ENCODE measurements around the gene SETDB1.

SETDB1 gene

DNA sequence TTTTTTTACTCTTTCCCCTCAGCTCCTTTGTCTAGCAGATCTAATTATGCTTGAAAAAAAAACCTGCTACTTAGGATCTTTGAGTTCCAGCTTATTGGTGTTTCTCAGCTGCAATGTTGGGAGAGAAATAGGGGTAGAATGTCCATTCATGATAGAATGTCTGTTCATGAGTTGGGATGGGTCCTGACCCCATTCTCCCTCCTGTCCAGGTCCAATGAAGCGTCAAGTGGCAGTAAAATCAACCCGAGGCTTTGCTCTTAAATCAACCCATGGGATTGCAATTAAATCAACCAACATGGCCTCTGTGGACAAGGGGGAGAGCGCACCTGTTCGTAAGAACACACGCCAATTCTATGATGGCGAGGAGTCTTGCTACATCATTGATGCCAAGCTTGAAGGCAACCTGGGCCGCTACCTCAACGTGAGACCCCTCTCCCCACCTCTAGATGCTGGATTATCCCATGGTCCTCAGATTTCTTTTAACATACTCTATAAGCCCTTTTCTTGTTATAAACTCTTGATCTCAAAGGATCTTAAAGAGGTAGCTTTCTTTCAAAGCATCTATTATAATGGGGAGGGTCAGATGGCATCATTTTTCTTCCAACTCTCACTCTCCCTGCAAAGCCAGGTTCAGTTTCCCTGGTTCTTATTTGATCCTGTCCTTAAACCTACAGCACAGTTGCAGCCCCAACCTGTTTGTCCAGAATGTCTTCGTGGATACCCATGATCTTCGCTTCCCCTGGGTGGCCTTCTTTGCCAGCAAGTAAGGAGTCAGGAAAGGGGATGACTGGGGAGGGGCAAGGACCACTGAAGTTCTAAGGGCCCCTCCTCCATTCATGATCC, 37.4 kb downstream of the SETDB1 start:
- no peak for DNase-seq (ENCODE audit: insufficient read length, low spot score)

DNA sequence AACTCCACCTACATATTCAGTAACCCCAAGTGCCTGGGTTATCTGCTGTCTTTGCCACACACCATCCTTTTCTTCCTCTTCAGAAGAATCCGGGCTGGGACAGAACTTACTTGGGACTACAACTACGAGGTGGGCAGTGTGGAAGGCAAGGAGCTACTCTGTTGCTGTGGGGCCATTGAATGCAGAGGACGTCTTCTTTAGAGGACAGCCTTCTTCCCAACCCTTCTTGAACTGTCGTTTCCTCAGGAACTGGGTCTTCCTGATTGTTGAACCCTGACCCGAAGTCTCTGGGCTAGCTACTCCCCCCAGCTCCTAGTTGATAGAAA, 38.0 kb downstream of the SETDB1 start:
- DNase-seq (ENCODE audit: insufficient read length, low spot score) (no peak), FAIRE-seq (no peak)
- TF ChIP-seq POLR2A (IDR thresholded peaks at IDR 0.05; ENCODE audit: low read depth, low read length), result no peak

More for the DNA sequence above, 37.4 kb downstream of the SETDB1 start:
- FAIRE-seq, result no peak
- TF ChIP-seq POLR2A (IDR thresholded peaks at IDR 0.05; ENCODE audit: low read depth, low read length), result no peak

DNA sequence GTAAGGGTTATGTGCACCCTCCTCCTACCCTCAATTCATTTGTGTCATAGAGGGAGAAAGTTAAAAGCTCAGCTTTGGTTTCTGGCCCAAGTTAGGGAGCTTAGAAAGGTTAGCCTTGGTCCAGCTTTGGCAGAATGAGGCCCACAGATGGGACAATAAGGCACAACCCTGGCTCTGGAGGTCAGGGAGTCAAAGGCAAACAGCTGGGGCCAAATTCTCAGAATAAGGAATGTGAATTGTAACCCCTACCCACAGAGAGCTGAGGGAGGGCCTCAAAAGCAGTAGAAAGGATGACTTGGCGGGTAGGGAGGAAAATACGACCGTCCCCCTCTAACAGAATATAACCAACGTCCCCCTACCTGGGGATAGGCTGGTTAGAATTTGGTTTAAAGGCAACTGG, 39.4 kb downstream of the SETDB1 start:
- FAIRE-seq (no peak), DNase-seq (ENCODE audit: insufficient read length, low spot score) (no peak)
- no peak for TF ChIP-seq POLR2A (IDR thresholded peaks at IDR 0.05; ENCODE audit: low read depth, low read length)

DNA sequence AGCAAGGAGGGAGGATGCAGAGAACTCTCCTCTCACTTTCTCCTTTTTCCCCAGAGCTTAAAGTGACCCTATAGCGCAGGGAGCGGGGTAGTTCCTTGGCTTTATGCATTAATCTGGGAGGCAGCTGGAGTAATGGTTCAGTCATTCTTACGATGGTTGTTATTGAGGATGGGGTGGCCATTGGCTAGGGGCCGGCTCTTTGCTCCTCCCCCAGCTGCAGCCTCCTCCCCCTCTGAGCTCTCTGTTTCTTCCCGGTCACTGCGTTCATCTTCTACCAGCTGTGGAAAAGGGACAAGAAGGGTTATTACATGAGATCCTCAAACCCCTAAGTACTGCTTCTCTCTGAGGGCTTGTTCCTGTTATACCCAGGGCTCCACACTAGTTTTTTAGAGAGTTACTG, 39.8 kb downstream of the SETDB1 start:
- FAIRE-seq, result no peak
- no peak for TF ChIP-seq POLR2A (IDR thresholded peaks at IDR 0.05; ENCODE audit: low read depth, low read length)

DNA sequence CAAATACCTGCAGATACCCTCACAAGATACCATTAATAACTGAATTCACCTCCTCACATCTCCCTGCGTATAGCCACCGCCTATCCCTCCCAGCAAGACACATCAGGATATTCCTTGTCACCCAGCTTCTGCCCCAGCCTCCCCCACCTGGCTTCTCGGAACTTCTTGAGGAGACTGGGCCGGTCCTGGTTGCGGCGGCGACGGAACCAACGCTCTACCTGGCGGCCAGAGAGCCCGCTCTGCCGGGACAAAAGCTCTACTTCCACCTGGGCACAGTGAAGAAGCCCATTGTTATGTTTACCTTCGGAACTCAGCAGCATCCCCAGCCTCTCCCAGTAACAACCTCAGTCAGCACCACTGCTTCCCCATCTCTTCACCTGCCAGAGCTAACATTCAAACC, 41.8 kb downstream of the SETDB1 start:
- FAIRE-seq, result no peak
- TF ChIP-seq POLR2A (IDR thresholded peaks at IDR 0.05; ENCODE audit: low read depth, low read length), result no peak
- DNase-seq (ENCODE audit: insufficient read length, low spot score), result no peak

More for the DNA sequence above, 39.8 kb downstream of the SETDB1 start:
- no peak for DNase-seq (ENCODE audit: insufficient read length, low spot score)

DNA sequence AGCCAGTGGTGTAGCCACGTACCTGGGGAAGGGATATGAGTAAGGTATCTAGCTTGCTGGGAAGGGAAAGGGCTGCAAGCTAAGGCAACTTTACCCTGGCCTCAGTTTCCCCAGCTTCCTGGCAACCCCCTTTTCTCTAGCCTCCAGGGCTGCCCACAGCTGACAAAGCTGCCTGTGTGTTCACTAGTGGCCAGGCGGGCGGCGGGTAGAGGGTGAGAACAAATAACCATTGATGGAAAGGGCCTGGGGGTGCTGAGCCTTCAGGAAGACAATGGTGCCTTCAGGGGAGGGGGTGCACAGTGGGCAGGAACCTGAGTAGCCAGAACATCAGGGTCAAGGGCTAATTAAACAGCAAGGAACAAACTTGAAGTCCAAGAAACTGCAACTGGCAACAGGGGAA, 42.3 kb downstream of the SETDB1 start:
- DNase-seq (ENCODE audit: insufficient read length, low spot score), result no peak
- TF ChIP-seq POLR2A (IDR thresholded peaks at IDR 0.05; ENCODE audit: low read depth, low read length), result no peak
- no peak for FAIRE-seq

DNA sequence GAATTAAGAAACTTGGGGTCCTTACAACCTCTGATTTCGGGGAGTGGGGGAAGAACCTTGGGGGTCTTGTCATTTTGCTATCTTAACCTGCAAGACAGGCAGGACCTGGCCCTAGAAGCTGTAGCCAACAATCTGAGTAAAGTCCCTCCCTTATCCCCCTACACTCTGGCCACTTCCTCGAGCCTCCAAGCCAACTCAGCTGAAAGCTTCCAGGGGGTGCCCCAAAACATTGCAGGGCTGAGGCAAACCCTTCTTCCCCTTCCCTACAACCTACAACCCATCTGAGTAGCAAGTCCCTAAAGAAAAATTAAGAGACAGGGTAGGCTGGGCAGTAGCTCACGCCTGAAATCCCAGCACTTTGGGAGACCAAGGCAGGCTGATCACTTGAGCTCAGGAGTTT, 43.5 kb downstream of the SETDB1 start:
- FAIRE-seq (no peak), DNase-seq (ENCODE audit: insufficient read length, low spot score) (no peak)
- no peak for TF ChIP-seq POLR2A (IDR thresholded peaks at IDR 0.05; ENCODE audit: low read depth, low read length)

DNA sequence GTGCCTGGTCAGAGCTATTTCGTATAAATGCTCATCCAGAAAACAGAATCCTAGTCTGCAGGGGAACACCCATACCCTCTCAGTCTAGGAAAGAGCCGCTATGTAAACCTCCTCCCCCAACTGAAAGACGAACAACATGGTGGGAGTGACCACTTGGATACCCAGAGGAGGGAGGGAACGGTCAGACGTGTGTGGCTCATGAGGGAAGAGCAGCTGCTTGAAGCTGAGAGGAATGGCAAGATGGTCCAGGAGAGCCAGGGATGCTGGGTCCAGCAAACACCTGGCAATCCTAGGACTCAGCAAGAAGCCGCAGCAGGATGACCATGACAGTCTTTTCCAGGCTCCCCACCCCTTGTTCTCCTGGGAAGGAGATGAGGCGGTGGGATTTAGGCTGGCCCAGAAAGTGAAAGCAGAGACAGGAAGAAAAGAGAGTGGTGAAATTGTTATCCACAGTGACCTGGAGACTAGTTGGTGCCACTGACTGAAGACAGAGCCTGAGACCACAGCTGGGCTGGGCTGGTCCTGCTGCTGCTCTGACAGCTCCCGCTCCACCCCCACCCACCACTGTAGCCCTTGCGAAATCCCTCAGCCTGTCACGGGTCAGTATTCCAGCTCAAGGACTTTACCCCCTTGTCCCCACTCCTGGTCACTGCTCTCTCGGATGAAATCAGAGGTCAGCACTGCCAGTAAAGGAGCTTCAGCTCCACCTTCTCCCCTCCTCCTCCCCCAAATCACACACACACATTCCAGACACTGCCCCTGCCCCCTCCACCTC, 44.8 kb downstream of the SETDB1 start:
- TF ChIP-seq POLR2A (IDR thresholded peaks at IDR 0.05; ENCODE audit: low read depth, low read length), result no peak
- no peak for DNase-seq (ENCODE audit: insufficient read length, low spot score)
- no peak for FAIRE-seq

DNA sequence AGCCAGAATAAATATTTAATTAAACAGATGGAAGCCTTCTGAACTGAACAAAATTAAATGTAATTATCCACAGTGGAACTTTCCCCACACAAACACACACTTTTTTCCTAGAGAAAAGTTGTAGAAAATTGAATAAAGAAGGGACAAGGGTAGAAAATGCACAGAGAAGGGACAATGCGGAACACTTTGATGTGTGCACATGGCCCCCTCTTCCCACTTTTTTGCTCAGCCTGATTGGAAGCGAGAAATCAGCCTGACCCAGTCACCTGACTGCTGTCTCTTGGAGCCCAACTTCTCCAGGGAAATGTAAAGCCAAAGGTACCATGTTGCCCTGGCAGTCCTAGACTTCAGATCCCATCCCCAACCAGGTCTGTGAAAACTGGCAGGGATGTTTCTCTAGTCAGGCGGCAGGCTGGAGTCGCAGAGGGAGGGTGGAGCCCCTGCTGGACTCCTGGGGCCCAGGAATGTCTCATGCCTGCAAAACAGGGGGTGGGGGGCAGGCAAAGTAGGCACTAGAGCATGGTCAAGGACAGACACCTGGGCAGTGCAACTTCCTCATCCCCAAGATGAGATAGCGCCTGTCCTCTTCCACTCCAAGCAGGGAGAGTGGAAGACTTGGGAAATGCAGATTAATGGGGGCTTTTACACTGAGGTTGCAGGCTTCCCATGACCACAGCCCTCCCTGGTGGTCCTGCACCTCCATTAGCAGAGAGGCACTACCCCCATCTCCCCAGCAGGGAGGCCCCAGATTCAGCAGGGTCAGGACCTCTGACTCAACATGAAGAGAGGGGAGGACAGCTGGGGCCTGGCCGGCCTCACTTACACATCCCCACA, 45.6 kb downstream of the SETDB1 start:
- peak; percentile 78 for DNase-seq (ENCODE audit: insufficient read length, low spot score)
- FAIRE-seq, result no peak
- TF ChIP-seq POLR2A (IDR thresholded peaks at IDR 0.05; ENCODE audit: low read depth, low read length), result 0 out of 2 replicates have a peak, but pooled peaks have one; percentile 8

DNA sequence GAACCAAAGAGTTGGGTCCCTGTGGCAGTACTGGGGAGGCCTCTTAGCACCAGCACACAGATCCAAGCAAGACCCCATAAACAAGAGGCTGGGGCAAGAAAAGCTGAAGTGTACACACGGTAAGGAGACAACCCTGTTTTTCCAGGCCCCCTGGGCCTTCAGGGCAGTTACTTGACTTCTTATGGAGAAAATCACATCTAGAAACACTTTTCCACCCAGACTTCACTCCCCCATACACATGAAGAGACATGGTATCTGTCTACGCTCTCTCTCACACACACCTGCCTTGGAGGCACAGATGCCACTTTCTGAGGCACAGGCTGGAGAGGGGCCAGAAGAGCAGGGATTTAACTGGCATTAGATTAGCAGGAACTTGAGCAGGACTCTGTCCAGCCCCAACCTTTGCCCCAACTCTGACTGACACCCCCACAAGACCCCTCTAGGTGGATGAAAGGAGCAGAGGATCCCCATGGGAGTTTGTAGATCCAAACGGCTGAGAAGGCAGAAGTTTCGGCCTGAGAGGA, 46.3 kb downstream of the SETDB1 start:
- DNase-seq (ENCODE audit: insufficient read length, low spot score) (no peak), FAIRE-seq (no peak)
- no peak for TF ChIP-seq POLR2A (IDR thresholded peaks at IDR 0.05; ENCODE audit: low read depth, low read length)

DNA sequence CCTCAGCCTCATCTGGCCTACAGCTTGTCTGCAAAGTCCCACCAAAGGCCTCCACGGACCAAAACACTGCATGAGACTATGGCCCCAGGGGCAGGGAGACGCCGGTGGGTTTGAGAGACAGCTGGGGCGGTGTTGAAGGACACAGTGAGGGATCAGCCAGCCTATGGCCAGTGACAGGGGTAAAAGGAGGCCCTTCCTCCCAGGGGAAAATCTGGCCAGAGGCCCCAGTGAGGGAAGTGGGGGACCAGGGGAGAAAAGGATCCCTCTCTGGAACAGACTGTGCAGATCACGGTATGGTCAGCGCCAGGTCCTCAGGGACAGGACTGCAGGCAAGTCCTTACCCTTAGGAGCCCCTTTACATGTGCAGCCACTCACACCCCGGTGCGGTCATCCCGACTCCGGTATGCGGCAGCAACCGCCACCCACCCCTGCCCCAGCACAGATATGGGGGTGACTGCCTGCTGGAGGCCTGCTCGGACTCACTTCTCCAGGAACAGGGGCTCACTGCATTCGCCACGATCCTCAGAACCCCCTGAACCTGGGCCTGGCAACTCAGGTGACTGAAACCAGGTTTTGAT, 47.2 kb downstream of the SETDB1 start:
- FAIRE-seq, result no peak
- no peak for TF ChIP-seq POLR2A (IDR thresholded peaks at IDR 0.05; ENCODE audit: low read depth, low read length)
- DNase-seq (ENCODE audit: insufficient read length, low spot score), result no peak

DNA sequence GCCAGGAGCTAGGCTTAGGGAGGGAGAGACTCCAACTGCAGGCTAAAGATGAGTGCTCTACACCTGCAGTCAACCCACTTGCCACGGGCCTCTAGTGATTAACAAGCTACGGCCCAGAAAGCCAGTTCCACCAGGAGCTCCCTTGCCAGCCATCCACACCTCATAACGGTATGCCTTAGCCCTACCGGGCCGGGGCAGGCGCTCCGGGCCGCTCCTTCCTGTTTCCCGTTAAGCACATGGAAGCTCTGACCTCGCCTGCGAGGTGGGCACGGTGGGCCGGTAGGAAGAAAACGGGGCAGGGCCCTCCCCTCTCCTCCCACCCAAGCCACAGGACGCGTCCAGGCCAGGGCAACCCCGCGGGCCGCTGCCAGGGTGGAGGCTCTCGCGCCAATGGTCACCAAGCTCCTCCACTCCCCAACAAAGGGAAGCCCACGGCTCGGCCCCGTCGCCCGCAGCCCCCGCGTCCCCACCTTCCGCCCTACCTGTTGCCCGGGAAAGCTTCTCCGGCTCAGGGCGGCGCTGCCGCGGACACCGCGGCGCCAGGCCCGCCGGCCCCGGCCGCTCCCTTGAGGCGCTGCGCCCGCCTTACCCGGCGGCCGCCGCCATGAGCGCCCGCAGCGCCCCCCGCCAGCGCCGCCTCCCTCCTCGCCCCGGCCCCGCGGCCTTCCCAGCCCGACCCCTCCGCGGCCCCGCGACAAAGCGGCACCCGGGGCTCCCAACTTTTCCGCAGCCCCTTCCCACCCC, 47.8 kb downstream of the SETDB1 start:
- DNase-seq (ENCODE audit: insufficient read length, low spot score) (no peak), FAIRE-seq (no peak)
- peak; percentile 43 for TF ChIP-seq POLR2A (IDR thresholded peaks at IDR 0.05; ENCODE audit: low read depth, low read length)
